Lower leg skin (tissue), 4 donors: Measurements from ENCODE around the gene ZDHHC19. TPM values are rescaled to one million over a fixed set of nuclear protein-coding genes. Genes with fewer than 3 reads are reported as not detected.

Experiments
- DNase-seq, 2 donors: peaks; one replicate each; pipeline ENCODE4 v3.0.0-alpha.2; 2019; ENCODE audit warnings: low spot score in 2 of 2
- H3K4me3 ChIP-seq: fragments of 200-600 bp; sonication (generic); 2 replicates; pipeline ENCODE4 v1.5.1; 2017; ENCODE audit warnings: mild to moderate bottlenecking, low read depth; ENCODE audit not compliant: poor library complexity, severe bottlenecking
- POLR2A ChIP-seq, 2 donors: fragments of 450-650 bp; IDR thresholded peaks; one replicate each; pipeline ENCODE4 v1.6.1; 2016 to 2017; ENCODE audit warnings: antibody characterized with exemption in 2 of 2, mild to moderate bottlenecking in 1 of 2, moderate library complexity in 1 of 2
- whole genome bisulfite sequencing, 2 donors: methylation state at CpG; one replicate each; pipeline ENCODE4 v1.1.5; 2018; 5-methylcytosine and 5-hydroxymethylcytosine counted together
- intact Hi-C: fragments of 100-400 bp; cut with DNase I; formaldehyde crosslinking; loops from one replicate; pipeline ENCODE4 v1.15.0; 2023; ENCODE audit warnings: low total_unique reads
- total RNA-seq, 4 donors: library from RNA; depleted of rRNA; stranded (reverse); fragments of >200 nt; gene quantifications; one replicate each; pipeline ENCODE4 v1.1.0, GENCODE V29; 2016
- TF ChIP-seq, protein P1 (sequence below), 3 donors: fragments of 450-650 bp; IDR thresholded peaks; one replicate each; pipeline ENCODE4 v1.5.1; 2016; ENCODE audit warnings: antibody characterized with exemption in 3 of 3, mild to moderate bottlenecking in 3 of 3, moderate library complexity in 2 of 3

ZDHHC19 gene
- total RNA-seq, 4 donors from 2014 or later, result not detected

DNA sequence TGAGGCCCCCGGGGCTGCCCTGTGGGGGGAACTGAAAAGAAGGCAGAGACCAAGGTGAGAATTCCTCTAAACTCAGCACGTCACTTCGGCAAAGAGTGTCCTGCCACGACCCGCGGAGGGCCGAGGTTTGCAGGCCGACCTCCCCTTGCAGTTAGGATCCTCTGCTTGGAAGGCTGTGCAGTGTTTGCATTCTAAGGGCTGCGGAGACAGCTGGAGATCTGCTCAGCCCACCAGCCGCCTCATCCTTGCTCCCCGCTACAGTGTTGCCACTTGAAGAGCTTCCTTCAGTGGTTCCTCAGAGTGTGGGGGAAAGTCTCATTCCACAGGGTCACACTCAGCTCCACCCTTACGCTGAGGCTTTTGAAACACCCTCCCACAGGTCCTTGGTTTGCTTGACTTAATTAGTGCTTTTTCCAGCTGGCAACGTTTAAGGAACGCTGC, 15.9 kb upstream of the ZDHHC19 start:
- H3K4me3 ChIP-seq, result no peak overlapping the region
- intact Hi-C loops, result no loop called here
- DNase-seq, result no peak
- TF ChIP-seq, protein P1, sequence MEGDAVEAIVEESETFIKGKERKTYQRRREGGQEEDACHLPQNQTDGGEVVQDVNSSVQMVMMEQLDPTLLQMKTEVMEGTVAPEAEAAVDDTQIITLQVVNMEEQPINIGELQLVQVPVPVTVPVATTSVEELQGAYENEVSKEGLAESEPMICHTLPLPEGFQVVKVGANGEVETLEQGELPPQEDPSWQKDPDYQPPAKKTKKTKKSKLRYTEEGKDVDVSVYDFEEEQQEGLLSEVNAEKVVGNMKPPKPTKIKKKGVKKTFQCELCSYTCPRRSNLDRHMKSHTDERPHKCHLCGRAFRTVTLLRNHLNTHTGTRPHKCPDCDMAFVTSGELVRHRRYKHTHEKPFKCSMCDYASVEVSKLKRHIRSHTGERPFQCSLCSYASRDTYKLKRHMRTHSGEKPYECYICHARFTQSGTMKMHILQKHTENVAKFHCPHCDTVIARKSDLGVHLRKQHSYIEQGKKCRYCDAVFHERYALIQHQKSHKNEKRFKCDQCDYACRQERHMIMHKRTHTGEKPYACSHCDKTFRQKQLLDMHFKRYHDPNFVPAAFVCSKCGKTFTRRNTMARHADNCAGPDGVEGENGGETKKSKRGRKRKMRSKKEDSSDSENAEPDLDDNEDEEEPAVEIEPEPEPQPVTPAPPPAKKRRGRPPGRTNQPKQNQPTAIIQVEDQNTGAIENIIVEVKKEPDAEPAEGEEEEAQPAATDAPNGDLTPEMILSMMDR (IDR thresholded peaks at IDR 0.05), result no peak
- no peak for TF ChIP-seq POLR2A (IDR thresholded peaks at IDR 0.05)
- 59 to 75% methylated on average over 14 of the region's 14 CpGs for WGBS, 2 donors

DNA sequence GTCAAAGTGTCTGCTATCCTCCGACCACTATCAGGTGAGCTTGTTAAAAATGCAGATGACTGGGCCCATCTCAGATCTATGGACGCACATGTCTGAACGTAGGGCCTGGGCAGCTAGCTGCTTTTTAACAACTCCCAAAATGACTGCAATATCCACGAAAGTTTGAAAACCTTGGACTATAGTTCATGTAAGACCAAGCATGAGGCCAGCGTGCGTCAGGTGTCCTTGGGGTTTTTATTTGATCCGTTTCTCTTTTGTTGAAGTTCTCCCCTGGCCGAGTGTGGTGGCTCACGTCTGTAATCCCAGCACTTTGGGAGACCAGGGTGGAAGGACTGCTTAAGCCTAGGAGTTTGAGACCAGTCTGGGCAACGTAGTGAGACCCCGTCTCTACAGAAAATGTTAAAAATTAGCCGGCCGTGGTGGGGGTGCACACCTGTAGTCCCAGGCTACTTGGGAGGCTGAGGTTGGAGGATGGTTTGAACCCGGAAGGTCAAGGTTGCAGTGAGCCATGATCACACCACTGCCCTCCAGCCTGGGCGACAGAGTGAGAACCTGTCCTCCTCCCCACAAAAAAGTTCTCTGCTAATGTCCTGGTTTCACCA, 14.7 kb upstream of the ZDHHC19 start:
- DNase-seq, result no peak
- H3K4me3 ChIP-seq, result no peak overlapping the region
- 87 to 88% methylated on average over 15 of the region's 15 CpGs for WGBS, 2 donors
- intact Hi-C loops, result no loop called here
- no peak for TF ChIP-seq POLR2A (IDR thresholded peaks at IDR 0.05)
- TF ChIP-seq, protein P1 (IDR thresholded peaks at IDR 0.05), result no peak

DNA sequence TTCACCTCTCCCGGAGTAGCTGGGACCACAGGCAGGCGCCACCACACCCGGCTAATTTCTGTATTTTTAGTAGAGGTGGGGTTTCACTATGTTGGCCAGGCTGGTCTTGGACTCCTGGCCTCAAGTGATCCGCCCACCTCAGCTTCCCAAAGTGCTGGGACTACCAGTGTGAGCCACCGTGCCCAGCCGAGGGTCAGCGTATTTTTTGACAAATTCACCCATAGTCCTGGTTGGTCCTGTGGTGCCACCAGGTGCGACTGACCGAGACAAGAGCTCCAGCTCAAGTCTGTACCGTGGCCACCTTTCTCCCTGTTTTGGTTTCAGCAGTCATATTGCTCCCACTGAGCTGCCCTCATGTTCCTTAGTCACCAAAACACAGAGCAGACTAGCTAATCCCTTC, 13.9 kb upstream of the ZDHHC19 start:
- DNase-seq, result no peak
- intact Hi-C loops, result no loop called here
- no peak overlapping the region for H3K4me3 ChIP-seq
- TF ChIP-seq, protein P1 (IDR thresholded peaks at IDR 0.05), result no peak
- no peak for TF ChIP-seq POLR2A (IDR thresholded peaks at IDR 0.05)
- 94 to 95% methylated on average over 10 of the region's 10 CpGs for WGBS, 2 donors

DNA sequence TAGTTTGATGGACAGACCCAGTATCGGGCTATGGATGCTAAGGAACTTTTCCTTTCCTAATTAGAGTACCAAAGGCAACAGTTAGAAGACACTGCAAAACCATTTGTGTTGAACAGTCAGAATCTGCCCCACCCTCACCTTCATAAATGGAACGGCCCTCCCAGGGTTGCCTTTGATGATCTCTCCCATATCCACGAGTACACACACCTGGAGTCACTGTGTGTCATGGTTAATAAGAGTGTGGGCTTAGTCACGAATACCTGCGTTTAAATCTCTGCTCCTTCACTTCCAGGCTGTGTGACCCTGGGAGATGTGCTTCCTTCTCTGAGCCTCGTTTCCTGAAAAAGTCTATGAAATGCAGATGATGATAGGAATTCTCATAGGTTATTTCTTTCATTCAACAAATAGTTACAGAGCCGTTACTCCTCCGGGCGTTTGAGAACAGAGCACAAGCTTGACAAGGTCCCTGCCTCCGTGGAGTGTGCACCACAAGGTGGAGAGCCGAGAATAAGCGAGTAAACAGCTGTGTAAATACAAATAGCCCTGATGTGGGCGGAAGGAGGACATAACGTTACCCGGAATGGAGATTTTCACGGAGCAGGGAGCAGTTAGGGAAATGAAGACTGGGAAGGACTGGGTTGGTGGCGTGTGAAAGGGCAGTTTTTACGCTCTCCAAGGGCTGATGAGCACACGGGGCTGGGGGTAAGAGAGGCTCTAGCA, 11.8 kb upstream of the ZDHHC19 start:
- no peak overlapping the region for H3K4me3 ChIP-seq
- intact Hi-C loops, result no loop called here
- DNase-seq, result no peak
- TF ChIP-seq, protein P1 (IDR thresholded peaks at IDR 0.05), result no peak
- no peak for TF ChIP-seq POLR2A (IDR thresholded peaks at IDR 0.05)
- WGBS, 2 donors, result 61 to 66% methylated on average over 19 of the region's 19 CpGs

DNA sequence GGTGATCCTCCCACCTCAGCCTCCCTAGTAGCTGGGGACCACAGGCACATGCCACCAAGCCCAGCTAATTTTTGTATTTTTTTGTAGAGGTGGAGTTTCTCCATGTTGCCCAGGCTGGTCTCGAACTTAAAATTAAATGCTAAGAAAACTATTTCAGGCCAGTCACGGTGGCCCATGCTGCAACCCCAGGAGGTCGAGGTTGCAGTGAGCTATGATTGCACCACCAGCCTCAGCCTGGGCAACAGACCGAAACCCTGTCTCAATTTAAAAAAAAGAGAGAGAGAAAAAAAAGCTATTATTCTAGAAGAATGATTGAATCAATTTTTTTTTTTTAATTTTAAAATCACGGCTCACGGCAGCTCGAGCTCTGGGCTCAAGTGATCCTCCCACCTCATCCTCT, 9.8 kb upstream of the ZDHHC19 start:
- TF ChIP-seq, protein P1 (IDR thresholded peaks at IDR 0.05), result no peak
- no peak for TF ChIP-seq POLR2A (IDR thresholded peaks at IDR 0.05)
- 79 to 89% methylated on average over 7 of the region's 7 CpGs for WGBS, 2 donors
- intact Hi-C loops, result no loop called here
- DNase-seq, result no peak
- no peak overlapping the region for H3K4me3 ChIP-seq
